Measurements from ENCODE around the gene GRAP2.
"Not testable (repeated sequence)": the region's sequence is repeated elsewhere in the genome, so short reads cannot be mapped to it uniquely, and the experiment has no call there.

The GRAP2 gene

DNA sequence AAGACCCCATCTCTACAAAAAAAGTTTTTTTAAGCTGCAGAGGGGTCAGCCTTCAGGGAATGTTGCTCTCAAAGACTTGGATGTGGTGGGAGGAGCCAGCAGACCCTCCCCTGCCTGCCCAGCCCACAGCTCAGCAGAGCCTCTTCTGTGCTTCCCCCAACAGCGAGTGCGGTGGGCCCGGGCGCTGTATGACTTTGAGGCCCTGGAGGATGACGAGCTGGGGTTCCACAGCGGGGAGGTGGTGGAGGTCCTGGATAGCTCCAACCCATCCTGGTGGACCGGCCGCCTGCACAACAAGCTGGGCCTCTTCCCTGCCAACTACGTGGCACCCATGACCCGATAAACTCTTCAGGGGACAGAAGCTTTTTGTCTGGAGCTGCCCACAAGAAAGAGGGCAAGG lies 69.9 kb downstream of the GRAP2 start:
- no peak for DNase-seq

DNA sequence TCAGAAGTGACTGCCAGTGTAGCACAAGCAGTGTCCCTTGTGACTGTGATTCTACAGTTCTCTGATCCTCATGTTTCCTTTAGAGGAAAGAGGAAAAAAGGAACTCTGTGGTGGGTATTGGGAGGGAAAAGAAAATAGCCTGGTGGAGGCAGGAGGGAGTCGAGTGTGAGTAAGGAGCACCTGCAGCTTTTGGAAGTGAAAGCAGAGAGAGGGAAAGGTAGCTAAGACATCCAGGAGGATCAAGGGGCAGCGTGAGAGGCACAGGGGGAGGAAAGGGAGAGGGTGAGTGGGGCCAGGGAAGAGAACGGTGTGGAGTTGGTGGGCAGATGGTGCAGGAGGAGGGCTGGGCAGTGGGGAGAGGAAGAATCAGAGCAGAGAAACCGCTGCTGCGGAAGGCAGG lies 71.8 kb downstream of the GRAP2 start:
- DNase-seq: no peak

DNA sequence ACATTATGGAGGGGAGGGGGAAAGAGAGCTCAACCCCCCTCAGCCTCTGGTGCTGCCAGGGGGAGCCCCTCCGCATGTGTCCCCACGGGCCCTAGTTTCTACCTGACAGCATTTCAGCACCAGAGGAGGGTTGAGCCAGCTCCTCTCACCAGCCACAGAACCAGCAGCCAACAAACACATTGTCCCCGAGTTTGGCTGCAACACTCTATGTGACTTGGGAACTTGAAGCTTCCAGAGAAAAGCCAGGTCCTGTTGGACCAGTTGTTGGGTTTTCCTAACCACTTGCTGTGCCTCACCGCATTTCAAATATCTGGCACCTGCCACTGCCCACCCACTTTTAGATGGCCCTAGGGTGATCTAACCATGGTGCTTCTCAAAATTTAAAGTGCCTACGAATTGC lies 72.8 kb downstream of the GRAP2 start:
- DNase-seq: no peak

DNA sequence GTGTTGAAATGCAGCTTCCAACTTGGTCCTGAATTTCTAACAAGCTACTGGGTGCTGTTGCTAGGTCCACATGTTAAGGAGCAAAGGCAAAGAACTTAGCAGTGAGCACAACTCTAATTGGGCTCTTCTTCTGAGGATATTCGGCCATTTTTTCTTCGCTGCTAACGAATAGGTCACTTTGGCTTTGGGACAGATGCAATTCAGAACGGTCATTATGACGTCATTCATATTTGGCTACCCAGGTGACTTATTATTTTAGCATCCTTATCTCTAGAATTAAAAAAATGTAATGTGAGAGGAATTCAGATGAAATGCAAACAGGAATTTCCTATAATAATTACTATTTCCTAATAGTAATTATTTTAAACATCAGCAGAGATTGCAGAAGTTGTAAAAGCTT lies 73.2 kb downstream of the GRAP2 start:
- no peak for DNase-seq

DNA sequence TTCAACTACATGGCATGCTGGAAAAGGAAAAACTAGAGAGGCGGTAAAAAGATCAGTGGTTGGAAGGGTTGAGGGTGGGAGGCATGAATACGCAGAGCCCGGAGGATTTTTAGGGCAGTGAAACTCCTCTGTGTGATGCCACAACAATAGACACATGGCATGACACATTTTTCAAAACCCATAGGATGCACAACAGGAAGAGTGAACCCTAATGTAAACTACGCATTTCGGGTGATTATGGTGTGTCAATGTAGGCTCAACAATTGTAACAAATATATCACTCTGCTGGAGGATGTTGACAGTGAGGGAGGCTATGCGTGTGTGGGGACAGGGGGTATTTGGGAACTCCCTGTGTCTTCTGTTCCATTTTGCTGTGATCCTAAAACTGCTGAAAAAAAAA lies 78.2 kb downstream of the GRAP2 start:
- DNase-seq: no peak

DNA sequence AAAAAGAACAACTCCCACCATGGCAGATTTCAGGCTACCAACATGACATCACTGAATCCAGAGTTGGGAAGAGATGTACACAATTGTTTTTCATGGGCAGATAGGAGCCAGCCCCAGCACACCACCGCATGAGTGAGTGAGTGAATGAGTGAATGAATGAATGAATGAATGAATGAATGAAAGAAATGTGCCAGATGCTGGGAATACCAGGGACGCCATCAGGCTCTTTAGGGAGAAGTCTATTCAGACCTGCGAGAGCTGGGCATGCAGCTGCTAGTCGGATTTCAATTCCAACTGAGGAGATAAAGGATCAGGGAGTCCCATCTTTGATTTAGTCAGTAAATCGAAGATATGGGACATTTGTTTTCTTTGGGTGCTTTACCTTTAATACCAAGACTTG lies 78.6 kb downstream of the GRAP2 start:
- DNase-seq: no peak

DNA sequence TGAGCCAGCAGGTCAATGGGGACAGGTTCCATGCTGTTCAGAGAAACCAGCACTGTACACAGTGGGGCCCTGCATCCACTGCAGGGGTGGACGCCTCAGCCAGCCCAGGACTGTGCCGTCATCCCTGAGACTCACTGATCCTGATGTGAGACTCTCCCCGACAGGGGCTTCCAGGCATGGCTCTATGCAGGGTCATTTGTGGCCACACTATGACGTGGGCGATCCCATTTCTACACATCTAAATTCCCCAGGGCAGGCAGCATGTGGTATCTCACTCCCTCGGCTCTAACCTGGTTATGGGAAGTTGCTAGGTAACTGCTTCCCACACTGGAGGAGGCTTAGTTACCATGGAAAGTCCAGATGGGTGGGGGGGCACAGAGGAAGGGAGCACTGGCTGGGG lies 79.7 kb downstream of the GRAP2 start:
- no peak for DNase-seq

DNA sequence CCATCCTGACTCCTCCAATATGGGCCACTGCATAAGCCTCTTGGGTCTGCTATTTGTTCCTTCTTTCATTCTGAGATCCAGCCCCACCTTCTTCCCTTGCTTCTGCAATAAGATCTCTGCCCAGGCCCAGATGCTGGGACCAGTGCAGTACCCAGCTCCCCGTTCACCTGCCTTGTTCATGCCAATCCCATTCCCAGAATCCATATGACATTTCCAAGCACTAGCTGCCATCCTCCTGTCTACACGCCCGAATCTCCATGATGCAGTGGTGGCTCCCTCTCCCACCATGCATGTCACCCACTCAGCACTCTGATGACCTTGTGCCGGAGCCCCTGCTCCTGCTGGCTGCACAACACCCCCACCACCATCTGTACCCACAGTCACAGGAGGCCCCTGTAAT lies 82.5 kb downstream of the GRAP2 start:
- DNase-seq: no peak

DNA sequence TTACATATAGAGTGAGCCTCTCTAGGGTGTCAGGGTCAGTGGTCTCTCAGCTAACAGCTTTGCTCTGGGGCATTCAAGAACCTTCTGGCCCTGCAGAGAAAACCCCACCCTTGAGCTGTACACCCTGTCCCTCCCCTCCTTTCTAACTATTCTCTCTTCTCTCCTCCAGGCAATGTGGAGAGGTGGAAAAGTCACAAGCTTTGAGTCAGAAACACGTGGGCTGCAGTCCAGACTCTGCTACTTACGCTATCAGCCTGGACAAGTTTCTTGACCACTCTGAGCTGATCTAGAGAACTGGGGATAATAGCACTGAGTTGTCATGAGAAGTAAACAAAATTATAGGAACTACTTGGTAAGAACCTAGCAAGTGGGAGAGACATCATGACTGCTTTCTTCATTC lies 83.1 kb downstream of the GRAP2 start:
- no peak for DNase-seq

DNA sequence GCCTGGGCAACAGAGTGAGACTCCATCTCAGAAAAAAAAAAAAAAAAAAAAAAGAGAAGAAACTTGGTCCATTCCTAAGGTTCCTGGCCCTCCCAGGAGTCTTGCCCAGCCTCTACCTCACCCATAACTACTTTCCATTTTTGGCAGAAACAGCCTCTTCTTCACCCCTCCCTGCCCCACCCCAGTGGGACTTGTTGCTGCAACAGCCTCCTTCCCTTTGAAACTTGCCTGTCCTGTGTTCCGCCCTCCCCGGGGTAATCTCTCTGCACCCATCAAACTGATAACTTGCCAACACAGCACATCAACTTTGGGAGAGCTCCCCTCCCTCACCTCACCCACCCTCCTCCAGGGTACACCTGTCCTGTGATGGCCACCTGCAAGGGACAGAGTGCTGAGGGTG lies 83.9 kb downstream of the GRAP2 start:
- DNase-seq: no peak

DNA sequence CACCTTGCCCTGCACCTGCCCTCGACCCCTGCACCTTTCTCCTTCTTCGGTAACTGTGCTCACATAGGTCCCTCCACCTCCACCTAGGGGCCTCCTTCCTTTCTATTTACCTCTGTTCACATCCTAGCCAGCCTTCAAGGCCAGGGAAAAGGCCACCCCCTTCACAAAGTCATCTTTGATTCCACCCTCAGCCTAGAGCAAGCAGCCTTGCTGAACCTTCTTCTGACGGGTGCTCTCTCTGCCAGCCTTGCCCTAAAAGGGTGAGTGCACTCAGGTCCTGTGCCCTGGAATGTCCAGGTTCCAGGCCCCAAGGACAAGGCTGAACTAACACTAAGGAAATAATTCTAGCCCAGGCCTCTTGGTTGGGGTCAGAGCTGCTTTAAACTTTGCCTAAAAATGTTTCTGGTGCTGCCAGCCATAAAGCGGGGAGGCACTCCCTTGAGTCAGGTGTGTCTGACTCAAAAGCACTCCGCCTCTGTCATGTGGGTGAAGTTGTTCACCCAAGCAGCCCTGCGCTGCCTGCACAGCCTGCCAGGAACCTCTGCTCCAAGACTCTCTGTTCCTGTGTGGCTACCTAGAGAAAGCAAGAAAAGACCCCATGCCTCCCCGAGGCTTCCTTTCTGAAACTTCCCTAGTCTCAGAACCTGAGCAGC lies 84.6 kb downstream of the GRAP2 start:
- no peak for DNase-seq

DNA sequence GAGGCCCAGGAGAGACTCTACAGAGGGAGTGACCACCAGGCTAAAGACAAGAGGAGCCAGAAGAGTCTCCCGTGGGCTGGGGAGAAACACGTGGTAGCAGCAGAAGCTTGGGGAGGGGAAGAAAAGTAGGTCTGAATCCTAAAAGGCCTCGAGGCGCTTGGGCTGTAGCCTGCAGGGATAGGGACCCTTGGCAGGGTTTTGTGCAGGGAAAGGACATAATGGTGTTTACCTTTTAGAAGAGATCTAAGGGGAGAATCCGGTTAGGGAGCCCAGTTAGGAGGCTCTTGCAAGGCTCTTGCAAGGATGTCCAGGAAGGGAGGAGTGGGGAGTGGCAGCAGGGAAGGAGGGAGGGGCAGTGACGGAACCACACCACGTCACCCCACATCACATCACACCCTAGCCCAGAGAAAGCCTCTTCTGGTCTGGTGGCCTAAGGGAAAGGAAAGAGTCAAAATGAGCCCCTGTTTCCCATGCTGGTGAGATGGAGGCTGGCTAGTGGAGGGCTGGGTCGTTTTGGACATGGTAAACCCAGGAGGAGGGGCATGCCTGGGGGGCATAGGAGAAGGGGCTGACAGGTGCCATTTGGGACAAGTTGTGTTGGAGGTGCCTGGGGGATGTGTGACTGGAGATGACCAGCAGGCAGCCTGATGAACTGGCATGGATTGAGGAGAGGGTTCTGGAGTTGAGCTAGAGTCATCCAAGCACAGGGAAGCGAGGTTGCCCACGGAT lies 87.7 kb downstream of the GRAP2 start:
- no peak for DNase-seq

DNA sequence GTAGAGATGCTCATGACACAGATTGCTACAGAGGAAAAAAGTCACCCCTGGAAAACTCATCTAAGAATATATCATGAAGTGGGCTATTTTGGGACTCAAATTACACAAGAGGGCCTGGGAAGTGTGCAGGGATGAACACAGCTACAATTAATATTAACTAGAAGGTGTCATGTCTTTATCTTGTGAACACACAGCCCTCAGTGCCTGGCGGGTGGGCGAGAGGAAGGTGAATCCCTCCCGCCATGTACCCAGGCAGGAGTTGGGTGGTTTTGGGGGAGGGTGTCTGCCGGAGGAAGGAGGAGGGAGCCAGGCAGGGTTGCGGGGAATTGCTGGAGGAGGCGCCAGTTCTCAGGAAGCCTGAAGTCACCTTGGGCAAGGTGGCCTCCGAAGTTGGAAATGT lies 88.7 kb downstream of the GRAP2 start:
- no peak for DNase-seq

DNA sequence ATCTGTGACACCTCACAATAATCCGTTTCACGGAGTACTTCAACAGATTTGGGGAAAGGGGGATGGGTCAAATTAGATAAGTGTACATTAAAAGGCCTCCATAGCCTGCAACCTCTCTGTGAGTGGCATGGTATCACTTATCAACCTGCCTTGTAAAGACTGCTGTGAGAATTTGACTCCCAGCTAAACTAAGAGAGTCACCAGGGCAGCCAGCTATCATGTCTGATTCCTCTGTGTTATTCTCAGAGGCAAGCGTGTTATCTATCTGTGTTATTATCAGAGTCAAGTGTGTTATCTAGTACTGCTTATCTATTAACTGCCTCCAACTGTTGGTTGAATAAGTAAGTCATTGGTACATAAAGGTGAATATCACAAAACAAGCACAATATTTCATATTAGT lies 89.8 kb downstream of the GRAP2 start:
- DNase-seq: no peak

DNA sequence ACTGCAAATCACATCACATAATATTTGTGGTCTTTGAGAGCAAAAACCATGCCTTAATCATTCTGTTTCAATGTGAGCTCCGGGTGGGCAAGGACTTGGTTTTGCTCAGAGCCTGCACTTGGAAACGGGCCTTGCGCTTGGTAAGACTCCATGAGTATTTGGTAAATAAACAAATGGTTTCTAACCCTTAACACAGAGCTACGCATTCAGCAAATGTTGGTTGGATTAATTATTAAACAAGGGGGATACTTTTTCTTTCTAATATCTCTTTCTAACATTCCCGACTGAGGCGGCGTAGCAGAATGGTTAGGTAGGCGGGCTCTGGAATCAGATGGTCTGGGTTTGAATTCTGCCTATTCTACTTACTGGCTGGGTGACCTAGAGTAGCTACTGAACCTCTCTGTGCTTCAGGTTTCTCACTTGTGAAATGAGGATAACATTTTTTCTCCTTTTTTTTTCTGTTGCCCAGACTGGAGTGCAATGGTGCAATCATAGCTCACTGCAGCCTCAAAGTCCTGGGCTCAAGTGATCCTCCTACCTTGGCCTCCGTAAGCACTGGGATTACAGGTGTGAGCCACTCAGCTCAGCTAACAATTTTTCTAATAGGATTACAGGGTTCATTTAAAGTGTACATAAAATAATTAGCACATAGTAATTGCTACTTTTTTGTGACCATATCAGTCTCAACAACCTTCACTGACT lies 90.4 kb downstream of the GRAP2 start:
- no peak for DNase-seq

DNA sequence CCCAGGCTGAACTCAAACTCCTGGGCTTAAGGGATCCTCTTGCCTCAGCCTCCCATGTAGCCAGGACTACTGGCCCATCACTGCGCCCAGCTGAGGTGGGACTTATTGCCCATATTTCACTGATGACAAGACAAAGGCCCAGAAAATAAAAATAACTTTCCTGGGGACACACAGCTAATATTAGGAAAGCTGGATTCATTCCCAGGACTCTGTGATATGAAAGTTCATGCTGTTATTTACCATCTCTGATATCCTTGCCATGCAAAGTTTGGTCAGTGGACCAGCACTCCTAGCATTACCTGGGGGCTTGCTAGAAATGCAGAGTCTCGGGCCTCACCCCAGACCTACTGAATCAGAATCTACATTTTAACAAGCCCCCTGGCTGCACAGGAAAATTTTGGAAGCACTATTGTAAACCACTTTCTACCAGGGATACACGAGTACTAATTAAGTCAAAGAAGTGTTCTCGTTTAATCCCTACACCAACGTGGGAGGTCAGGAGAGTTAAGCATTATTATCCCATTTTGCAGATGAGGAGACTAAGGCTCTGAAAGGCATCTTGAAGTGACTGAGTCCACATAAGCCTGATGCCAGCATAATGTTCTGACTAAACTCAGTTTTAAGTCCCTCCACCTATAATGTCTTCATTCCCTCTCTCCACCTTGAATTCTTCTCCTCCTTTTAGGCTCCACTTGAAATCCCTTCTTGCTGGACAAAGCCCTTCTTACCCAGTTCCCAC lies 91.4 kb downstream of the GRAP2 start:
- DNase-seq: no peak

DNA sequence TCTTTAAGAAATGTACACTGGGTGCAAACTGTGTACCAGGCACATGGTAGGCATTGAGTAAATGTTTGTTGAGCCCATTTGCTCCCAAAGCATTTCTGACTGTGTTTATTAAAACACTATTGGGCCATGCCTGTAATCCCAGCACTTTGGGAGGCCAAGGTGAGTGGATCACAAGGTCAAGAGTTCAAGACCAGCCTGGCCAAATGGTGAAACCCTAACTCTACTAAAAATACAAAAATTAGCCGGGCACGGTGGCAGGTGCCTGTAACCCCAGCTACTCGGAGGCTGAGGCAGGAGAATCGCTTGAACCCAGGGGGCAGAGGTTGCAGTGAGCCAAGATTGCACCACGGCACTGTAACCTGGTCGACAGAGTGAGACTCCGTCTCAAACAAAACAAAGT lies 92.0 kb downstream of the GRAP2 start:
- DNase-seq: not testable (repeated sequence)

DNA sequence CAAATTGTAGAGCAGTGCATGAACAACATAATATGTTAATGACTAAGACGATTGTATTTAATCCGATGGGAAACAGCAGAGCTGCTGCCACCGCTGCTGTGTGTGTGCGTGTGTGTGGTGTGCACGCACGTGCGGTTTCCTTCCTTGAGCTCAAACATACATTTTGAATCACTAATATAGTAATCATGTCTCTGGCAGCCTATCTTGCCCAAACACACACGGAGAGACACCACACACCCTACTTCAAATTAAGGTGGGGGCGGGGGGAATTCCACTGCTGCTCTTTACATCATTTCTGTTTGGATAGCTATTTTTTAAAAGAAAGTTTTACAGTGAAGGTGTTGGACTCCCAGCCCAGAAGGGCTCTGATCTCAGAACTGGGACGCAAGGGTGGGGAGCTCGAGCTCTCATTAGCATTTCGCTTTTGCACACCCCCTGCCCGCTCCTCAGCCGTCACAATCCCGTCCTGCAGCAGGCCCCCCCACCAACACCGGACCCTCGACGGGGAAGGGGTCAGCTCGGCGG lies 93.2 kb downstream of the GRAP2 start:
- no peak for DNase-seq

DNA sequence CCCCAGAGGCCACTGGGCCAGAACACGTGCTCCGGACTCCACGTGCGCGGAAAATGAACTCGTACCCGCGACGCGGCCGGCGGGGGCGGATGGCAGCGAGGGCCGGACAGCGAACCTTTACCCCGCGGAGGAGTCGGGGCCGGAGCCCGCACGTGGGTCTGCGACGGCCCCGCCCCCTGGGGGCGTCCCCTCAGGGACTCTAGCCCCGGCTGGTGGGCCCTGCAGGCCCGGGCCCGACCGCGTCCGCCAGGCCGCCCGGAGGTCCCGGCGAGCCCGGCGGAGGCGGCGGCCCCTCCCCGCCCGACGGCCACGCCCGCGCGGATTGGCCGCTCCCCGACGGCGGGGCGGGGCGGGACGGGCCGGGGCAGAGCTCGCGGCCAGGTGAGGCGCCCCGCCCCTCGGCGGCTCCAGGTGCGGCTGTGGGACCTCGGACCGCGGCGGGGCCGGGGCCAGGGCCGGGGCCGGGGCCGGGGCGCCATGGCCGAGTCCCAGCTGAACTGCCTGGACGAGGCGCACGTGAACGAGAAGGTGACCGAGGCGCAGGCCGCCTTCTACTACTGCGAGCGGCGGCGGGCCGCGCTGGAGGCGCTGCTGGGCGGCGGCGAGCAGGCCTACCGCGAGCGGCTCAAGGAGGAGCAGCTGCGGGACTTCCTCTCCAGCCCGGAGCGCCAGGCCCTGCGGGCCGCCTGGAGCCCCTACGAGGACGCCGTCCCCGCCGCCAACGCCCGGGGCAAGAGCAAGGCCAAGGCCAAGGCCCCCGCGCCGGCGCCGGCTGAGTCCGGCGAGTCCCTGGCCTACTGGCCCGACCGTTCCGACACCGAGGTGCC lies 93.9 kb downstream of the GRAP2 start, which contains the start of gene FAM83F:
FAM83F (plus strand) TSS at position 389 of the 827 bp plus-strand sequence; CDS start at position 478, 89 bp downstream.
- no peak for DNase-seq

DNA sequence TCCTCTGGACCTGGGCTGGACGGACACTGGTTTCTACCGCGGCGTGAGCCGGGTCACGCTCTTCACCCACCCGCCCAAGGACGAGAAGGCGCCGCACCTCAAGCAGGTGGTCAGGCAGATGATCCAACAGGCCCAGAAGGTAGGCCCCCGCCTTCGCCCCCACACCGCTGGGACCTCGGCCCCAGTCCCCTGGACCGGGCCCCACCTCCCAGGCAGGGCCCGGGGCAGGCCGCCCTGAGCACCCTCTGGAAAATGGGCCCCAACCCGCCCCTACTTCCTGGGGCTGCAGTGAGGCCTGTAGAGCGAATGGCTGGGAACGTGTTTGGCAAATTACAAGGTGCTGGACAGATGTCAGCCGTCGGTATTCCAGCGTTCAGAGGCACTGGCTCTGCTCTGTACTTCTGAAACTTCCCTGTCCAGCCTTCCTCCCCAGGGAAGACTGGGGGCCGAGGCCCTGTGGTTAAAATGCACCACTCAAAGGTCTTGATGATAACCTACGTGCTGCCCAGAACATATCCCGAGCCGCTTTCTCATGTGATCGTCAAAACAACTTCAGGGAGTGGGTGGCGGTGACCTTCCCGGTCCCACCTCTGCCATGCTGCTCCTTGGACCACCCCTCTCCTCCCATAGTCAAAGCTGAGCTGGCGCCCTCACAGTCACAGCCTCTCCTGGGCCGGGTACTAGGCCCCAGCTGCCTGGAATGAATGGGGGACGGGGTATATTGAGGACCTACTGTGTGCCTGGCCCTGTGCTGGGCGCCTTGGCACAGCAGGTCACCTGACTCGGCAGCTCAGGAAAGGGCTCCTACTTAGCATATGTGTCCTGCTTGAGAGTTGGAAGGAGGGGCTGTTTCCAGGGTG lies 94.7 kb downstream of the GRAP2 start:
- DNase-seq: no peak

DNA sequence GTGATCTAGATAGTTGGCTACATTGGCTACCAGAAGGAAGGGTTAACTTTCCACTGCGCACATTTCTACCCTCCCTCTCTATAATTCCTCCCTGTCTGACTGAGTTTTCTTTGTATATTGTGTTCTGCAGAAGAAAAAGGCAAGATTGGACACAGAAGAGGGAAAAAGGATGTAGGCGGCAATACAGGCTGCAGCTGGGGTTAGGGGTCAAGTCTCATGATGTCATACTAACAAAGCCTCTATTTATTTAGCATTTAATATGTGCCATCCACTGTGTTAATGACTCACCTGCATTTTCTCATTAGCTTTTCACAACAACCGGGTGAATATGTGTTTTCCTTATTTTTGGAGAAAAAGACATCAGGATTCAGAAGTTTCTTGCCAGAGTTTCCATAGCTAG lies 95.8 kb downstream of the GRAP2 start:
- no peak for DNase-seq

Data from NCI-H1694 (cell line).